SU-DHL-6 (cell line): ENCODE data around the gene CEP164.
"Not testable (repeated sequence)": the region's sequence is repeated elsewhere in the genome, so short reads cannot be mapped to it uniquely, and the experiment has no call there.

Experiments used
- H2AFZ ChIP-seq: fragments of 200-600 bp; sonication (generic); 2 replicates; pipeline ENCODE4 v1.6.1; 2014; ENCODE audit warnings: low read depth, mild to moderate bottlenecking, moderate library complexity, mixed read lengths, antibody characterized with exemption, low read length; ENCODE audit not compliant: severe bottlenecking
- H3F3A ChIP-seq: fragments of 200-600 bp; shearing (Covaris generic); 2 replicates; pipeline ENCODE4 v1.6.0; 2016; ENCODE audit warnings: antibody characterized with exemption, mild to moderate bottlenecking; ENCODE audit not compliant: insufficient read depth
- H3K27ac ChIP-seq: fragments of 200-600 bp; sonication (generic); 2 replicates; pipeline ENCODE4 v1.5.1; 2016; ENCODE audit warnings: low read depth, mild to moderate bottlenecking, low read length, moderate library complexity, mixed read lengths
- H3K27me3 ChIP-seq: fragments of 200-600 bp; sonication (generic), shearing (Covaris generic); 2 replicates; pipeline ENCODE4 v1.6.0; 2014; ENCODE audit warnings: mild to moderate bottlenecking, low read length
- H3K36me3 ChIP-seq: fragments of 200-600 bp; sonication (generic); 2 replicates; pipeline ENCODE4 v1.6.1; 2014; ENCODE audit warnings: mild to moderate bottlenecking, low read length, mixed read lengths
- H3K4me2 ChIP-seq: fragments of 300-600, 200-600 bp; shearing (Covaris generic), sonication (generic); 2 replicates; pipeline ENCODE4 v1.6.0; 2014; ENCODE audit warnings: low read length, low read depth, mild to moderate bottlenecking; ENCODE audit not compliant: poor library complexity, severe bottlenecking
- H3K4me3 ChIP-seq: fragments of 200-600 bp; sonication (generic); 2 replicates; pipeline ENCODE4 v1.5.1; 2014; ENCODE audit warnings: antibody characterized with exemption, low read length, mild to moderate bottlenecking, mixed read lengths; ENCODE audit not compliant: insufficient read depth, poor library complexity, severe bottlenecking
- H3K79me2 ChIP-seq: fragments of 200-600 bp; sonication (generic); 2 replicates; pipeline ENCODE4 v1.6.1; 2014; ENCODE audit warnings: mild to moderate bottlenecking, low read length, moderate library complexity; ENCODE audit not compliant: insufficient read depth
- H3K9ac ChIP-seq: fragments of 200-600 bp; sonication (generic); 2 replicates; pipeline ENCODE4 v1.7.0; 2014; ENCODE audit warnings: mild to moderate bottlenecking, low read length
- H3K9me2 ChIP-seq: fragments of 200-600 bp; sonication (generic); replicated peaks from 2 replicates; pipeline ENCODE4 v1.6.1; 2014; ENCODE audit warnings: low read length; ENCODE audit not compliant: insufficient read depth
- H3K9me3 ChIP-seq: fragments of 200-600 bp; sonication (generic); 2 replicates; pipeline ENCODE4 v1.6.1; 2014; ENCODE audit warnings: low read length, mixed read lengths; ENCODE audit not compliant: insufficient read depth
- H4K20me1 ChIP-seq: fragments of 200-600 bp; sonication (generic); 2 replicates; pipeline ENCODE4 v1.6.1; 2014; ENCODE audit warnings: low read depth, mild to moderate bottlenecking, antibody characterized with exemption, low read length, moderate library complexity, mixed read lengths
- EZH2phosphoT487 ChIP-seq: fragments of 200-600 bp; sonication (generic), shearing (Covaris generic); conservative IDR thresholded peaks from 2 replicates; pipeline ENCODE4 v1.6.1; 2018; ENCODE audit warnings: mild to moderate bottlenecking, antibody characterized with exemption, low read length, moderate library complexity, mixed read lengths
- TF ChIP-seq, protein P1 (sequence below): fragments of 200-600 bp; sonication (generic); IDR thresholded peaks from one replicate; pipeline ENCODE4 v1.5.1; 2017; ENCODE audit warnings: antibody characterized with exemption, mild to moderate bottlenecking, low read length, moderate library complexity; ENCODE audit not compliant: insufficient read depth, poor library complexity, severe bottlenecking

Gene CEP164

DNA sequence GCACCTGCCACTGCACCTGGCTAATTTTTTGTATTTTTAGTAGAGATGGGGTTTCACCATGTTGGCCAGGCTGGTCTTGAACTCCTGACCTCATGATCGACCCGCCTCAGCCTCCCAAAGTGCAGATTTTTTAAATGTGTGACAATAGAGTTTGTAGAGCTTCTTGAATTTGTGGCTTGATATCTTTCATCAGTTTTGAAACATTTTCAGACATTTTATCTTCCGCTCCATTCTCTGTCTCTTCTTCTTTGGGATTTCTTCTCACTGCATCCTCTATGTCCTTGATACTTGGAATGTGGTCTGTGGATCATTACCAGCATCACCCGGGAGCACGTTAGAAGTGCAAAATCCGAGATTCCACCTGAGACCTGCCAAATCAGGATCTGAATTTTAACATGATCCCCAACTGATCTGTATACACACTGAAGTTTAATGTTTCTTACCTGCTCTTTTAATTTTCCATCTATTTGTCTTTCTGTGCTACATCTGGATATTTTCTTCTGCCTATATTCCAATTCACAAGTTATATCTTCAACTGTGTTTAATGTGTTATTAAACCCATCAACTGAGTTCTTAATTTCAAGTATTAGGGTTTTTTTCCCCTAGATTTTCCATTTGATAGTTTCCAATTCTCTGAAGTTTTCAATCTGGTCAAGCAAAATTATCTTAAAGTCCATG lies 126.4 kb downstream of the CEP164 start:
- H3K79me2 ChIP-seq = no peaks in the 10 kb centered on the region
- H3K27me3 ChIP-seq = no peaks in the 10 kb centered on the region
- no peak overlapping the region for H3K4me3 ChIP-seq
- H3K9me3 ChIP-seq = no peaks in the 10 kb centered on the region
- H3K4me2 ChIP-seq = no peak overlapping the region
- no peaks in the 10 kb centered on the region for H3K36me3 ChIP-seq
- no peaks in the 10 kb centered on the region for H4K20me1 ChIP-seq
- H3K9me2 ChIP-seq = no peaks in the 10 kb centered on the region
- H3F3A ChIP-seq = no peaks in the 10 kb centered on the region
- TF ChIP-seq, protein P1, sequence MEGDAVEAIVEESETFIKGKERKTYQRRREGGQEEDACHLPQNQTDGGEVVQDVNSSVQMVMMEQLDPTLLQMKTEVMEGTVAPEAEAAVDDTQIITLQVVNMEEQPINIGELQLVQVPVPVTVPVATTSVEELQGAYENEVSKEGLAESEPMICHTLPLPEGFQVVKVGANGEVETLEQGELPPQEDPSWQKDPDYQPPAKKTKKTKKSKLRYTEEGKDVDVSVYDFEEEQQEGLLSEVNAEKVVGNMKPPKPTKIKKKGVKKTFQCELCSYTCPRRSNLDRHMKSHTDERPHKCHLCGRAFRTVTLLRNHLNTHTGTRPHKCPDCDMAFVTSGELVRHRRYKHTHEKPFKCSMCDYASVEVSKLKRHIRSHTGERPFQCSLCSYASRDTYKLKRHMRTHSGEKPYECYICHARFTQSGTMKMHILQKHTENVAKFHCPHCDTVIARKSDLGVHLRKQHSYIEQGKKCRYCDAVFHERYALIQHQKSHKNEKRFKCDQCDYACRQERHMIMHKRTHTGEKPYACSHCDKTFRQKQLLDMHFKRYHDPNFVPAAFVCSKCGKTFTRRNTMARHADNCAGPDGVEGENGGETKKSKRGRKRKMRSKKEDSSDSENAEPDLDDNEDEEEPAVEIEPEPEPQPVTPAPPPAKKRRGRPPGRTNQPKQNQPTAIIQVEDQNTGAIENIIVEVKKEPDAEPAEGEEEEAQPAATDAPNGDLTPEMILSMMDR = no peak
- TF ChIP-seq EZH2phosphoT487 = no peak
- H3K27ac ChIP-seq = no peak overlapping the region
- no peak overlapping the region for H2AFZ ChIP-seq
- H3K9ac ChIP-seq = no peak overlapping the region

DNA sequence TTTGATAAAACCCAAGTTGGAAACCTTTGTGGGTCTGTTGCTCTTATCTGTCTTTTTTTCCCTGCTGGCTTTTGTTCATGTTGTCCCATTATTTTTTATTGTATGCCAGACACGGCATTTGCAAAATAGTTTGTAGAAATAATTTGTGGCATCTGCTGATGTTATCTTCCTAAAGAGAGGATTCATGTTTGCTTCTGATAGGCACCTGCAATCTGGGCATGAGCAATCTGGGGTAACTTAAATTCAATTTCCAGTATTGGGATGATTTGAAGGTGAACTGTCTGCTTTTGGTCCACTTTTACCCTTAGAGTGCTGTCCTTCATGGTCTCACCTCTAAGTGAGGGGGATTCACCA lies 126.9 kb downstream of the CEP164 start:
- H3K9me3 ChIP-seq = no peaks in the 10 kb centered on the region
- H3K4me2 ChIP-seq = no peak overlapping the region
- no peaks in the 10 kb centered on the region for H3K27me3 ChIP-seq
- H3K27ac ChIP-seq = no peak overlapping the region
- no peaks in the 10 kb centered on the region for H3K9me2 ChIP-seq
- TF ChIP-seq, protein P1 = no peak
- TF ChIP-seq EZH2phosphoT487 = no peak
- H2AFZ ChIP-seq = no peak overlapping the region
- no peaks in the 10 kb centered on the region for H3K79me2 ChIP-seq
- H4K20me1 ChIP-seq = no peaks in the 10 kb centered on the region
- H3K36me3 ChIP-seq = no peaks in the 10 kb centered on the region
- no peaks in the 10 kb centered on the region for H3F3A ChIP-seq
- H3K9ac ChIP-seq = no peak overlapping the region
- H3K4me3 ChIP-seq = no peak overlapping the region

DNA sequence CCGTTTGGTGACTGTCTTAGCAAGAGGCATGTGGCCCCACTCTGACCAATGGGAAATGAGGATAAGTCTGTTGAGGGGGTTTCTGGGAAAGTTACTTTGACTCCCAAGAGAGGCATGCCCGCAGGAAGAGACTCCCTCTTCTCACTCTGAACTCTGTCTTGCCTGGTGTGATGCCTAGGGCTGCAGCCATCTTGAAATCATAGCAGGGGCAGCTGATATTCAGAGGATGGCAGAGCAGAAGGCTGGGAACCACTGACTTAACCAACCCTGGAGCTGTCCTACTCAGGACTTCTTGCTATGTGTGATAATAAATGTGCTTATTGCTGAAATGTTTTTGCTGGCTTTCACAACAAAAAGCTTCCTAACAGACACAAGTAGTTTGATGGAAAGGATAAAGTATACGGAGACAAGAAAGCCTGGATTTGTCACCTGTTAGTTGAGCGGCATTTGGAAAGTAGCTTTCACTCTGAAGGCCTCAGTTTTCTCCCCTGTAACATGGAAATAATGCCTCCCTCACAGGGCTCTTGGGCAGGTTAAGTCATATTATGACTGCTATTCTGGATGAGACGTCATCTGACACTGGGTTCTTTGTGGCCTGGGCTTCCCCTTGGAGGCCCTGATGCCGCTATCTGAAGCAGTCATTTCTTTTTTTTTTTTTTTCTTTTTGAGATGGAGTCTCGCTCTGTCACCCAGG lies 128.5 kb downstream of the CEP164 start:
- no peaks in the 10 kb centered on the region for H3K36me3 ChIP-seq
- H2AFZ ChIP-seq = no peak overlapping the region
- H3K4me2 ChIP-seq = no peak overlapping the region
- no peaks in the 10 kb centered on the region for H3K9me3 ChIP-seq
- no peak overlapping the region for H3K4me3 ChIP-seq
- no peak for TF ChIP-seq EZH2phosphoT487
- TF ChIP-seq, protein P1 = no peak
- H3K79me2 ChIP-seq = no peaks in the 10 kb centered on the region
- H3F3A ChIP-seq = no peaks in the 10 kb centered on the region
- no peaks in the 10 kb centered on the region for H3K27me3 ChIP-seq
- no peaks in the 10 kb centered on the region for H4K20me1 ChIP-seq
- no peak overlapping the region for H3K27ac ChIP-seq
- no peaks in the 10 kb centered on the region for H3K9me2 ChIP-seq
- no peak overlapping the region for H3K9ac ChIP-seq

DNA sequence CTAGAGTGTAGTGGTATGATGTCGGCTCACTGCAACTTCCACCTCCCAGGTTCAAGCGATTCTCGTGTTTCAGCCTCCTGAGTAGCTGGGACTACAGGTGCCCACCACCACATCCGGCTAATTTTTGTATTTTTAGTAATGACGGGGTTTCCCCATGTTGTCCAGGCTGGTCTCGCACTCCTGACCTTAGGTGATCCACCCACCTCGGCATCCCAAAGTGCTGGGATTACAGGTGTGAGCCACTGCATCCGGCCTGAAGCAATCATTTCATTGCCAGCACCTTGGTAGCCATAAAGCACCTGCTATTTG lies 129.0 kb downstream of the CEP164 start:
- not testable (repeated sequence) for H3K9ac ChIP-seq, H3K27me3 ChIP-seq, H3K4me2 ChIP-seq

More for the DNA sequence above, 129.0 kb downstream of the CEP164 start:
- not testable (repeated sequence) for H2AFZ ChIP-seq, H4K20me1 ChIP-seq, H3K79me2 ChIP-seq, H3K36me3 ChIP-seq, H3K4me3 ChIP-seq, H3K9me3 ChIP-seq, H3K9me2 ChIP-seq, H3F3A ChIP-seq, H3K27ac ChIP-seq
